Activated CD4-positive, alpha-beta T cell treated with anti-CD3 and anti-CD28 coated beads for 4 hours (primary cell): ENCODE results near the gene GTPBP3.
"Not testable (repeated sequence)": the region's sequence is repeated elsewhere in the genome, so short reads cannot be mapped to it uniquely, and the experiment has no call there.

ENCODE experiments used
- DNase-seq, 2 donors: peaks; one replicate each; pipeline ENCODE4 v3.0.0-alpha.2; 2020

The GTPBP3 gene, protein sequence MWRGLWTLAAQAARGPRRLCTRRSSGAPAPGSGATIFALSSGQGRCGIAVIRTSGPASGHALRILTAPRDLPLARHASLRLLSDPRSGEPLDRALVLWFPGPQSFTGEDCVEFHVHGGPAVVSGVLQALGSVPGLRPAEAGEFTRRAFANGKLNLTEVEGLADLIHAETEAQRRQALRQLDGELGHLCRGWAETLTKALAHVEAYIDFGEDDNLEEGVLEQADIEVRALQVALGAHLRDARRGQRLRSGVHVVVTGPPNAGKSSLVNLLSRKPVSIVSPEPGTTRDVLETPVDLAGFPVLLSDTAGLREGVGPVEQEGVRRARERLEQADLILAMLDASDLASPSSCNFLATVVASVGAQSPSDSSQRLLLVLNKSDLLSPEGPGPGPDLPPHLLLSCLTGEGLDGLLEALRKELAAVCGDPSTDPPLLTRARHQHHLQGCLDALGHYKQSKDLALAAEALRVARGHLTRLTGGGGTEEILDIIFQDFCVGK

DNA sequence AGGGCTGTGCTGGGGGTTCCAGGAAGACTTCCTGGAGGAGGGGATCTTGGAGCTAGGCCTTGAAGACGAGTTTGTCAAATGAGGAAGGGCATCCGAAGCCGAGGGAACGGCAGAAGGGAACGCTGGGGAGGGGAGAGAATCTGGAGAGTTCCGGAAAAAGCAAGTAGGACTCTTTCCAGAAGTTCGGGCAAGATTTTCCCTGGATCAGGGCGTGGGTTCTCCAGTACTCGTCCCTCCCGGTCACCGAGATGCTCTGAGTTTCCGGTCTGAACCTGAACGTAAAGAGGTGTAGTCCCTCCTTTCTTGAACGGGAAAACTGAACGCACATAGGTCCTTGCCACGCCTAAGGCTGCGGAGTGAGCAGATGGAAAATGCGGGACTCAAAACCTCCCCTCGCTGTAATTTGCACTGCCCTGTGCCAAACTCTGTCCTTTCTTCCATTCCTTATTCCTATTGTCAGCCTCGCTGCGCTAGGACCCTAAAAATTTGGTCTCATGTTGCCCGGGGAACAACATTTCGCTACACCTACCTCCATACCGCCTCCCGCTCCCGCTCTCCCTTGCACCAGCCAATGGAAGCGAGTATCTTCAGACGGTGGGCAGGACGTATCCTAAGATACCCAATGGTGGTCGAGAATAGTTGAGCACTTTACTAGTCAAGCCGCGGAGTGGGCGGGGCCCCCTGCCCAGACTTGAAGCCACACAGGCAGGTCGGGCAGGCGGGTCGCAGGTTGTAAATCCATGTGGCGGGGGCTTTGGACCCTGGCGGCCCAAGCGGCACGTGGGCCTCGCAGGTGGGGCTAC lies at the start of gene GTPBP3:
GTPBP3 (plus strand) TSS at position 682 of the 803 bp plus-strand sequence; CDS start at position 741, 59 bp downstream.
- peak; percentile 95 to 98 for DNase-seq

DNA sequence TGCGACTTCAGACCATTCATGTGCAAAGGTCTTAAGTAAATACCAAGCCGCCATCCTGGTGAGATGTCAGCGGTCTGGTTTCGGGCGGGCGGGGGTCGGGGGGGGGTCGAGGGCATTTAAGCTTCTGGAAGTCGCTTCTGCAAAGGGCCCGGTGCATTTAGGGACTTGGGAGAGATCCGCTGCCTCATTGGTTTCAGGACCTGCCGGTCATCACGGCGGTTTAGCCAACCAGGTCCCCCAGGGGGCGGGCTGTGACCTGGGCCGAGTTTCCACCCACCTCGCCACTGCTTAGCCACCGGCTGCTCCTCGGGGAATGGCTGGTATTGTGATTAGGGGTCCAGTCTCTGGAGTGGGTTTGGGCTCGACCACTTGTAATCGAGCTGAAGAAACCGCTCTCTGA lies 47.9 kb upstream of the GTPBP3 start:
- DNase-seq, result peak in 1 of 2 donors; percentile 23

DNA sequence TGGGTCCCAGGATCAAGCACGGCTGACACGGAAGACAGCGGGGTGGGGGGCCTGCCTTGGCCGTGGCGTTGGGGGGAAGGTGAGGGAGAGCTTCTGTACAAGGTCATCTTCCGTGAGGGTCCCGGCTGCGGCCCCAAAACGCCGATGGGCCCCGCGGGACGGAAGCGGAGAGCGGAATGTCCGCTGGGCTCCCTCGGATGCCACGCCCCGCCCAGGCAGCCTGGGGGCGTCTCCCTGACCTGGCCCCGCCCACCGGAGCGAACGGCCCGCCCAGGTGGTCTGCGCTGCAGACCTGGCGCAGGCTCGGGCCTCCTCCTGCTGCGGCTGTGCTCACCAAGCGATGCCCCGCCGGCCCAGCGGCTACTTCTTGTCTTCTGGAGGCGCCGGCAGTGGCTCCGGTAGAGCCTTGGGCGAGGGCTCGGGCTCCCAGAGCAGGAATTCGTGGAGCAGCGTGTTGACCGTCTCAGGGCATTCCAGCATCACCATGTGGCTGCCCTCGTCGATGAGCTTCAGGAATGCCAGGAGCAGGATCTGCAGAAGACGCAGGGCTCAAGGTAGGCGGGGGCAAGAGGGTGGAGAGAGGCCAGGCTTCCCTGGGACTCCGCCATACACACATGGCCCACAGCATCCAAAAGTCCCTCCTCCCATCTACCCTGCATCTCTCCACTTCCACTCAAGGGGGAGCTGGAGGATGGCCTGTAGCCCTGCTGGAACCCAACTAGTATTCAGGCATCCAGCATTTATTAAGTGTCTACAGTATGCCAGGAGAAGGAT lies 44.9 kb upstream of the GTPBP3 start:
- peak; percentile 72 to 75 for DNase-seq

DNA sequence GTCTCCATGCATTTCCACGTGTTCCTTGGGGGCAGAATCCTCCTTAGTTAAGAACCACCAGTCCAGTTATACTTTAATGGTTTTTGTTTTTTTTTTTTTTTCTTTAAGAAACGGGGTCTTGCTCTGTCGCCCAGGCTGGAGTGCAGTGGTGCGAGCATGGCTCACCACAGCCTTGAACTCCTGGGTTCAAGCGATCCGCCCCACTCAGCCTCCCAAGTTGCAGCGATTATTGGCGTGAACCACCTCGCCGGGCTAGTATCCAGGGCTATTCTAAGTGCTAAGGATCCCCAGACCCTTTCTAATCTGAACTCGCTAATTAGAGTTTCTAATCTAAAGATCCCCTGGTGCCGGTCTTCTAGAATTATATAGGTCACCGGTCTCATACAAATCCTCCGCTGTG lies 43.7 kb upstream of the GTPBP3 start:
- no peak for DNase-seq

DNA sequence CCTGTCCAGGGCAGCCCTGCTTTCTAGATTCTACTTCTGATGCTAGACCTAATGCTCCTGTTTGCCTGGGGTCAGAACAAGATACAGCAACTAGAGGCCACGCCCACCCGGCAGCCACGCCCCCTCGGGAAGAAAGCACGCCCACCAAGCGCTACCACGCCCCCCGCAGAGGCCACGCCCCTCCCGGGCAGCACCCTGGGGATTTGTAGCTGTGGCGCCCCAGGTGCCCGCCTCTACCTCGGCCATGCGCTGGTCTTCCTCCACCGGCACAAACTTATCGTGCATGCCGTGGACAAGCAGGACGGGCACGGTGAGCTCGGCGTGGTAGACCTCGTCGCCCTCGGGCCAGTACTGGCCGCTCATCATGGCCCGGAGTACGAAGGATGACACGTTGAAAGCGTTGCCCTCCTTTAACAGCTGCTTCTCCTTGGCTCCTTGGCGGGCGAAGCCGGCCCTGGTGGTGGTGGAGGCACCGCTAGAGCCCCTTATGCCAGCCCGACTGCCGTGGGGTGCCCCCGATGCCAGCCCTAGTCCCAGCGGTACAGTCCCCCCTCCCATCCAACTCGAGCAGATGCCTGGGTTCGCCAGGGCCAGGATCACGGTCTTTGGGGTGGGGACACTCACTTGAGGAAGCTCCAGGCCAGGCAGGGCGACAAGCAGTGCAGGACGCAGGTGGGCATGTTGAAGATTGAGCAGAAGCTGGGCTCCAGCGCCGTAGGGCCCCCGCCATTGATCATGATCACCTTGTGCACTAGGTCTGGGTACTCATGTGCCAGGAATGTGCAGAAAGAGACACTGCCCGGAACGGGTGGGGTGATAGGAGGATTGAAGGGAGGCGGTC lies 43.1 kb upstream of the GTPBP3 start:
- peak; percentile 32 to 50 for DNase-seq

DNA sequence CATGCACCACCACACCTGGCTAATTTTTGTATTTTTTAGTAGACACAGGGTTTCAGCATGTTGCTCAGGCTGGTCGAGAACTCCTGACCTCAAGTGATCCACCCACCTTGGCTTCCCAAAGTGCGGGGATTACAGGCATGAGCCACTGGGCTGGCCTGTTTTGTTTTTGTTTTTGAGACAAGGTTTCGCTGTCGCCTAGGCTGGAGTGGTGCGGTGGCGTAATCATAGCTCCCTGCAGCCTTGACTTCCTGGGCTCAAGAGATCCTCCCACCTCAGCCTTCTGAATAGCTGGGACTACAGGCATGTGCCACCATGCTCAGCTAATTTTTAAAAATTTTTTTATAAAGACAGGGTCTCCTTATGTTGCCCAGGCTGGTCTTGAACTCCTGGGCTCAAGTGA lies 41.8 kb upstream of the GTPBP3 start:
- DNase-seq, result not testable (repeated sequence)

DNA sequence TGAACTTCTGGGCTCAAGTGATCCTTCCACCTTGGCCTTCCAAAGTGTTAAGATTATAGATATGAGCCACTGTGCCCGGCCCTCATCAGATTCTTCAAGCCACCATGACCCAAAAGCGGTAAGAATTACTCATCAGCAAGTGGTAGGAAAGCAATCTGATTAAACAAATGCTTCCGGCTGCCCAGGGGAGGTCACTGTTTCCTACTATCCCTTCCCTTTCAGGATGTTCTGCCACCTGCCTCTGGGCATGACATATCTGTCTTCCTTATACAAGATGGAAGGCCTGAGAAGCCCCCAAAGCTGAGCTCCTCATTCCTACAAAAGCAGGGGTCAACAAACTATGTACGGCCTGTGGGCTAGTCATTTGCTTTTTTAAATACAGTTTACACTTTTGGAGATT lies 41.1 kb upstream of the GTPBP3 start:
- no peak for DNase-seq

DNA sequence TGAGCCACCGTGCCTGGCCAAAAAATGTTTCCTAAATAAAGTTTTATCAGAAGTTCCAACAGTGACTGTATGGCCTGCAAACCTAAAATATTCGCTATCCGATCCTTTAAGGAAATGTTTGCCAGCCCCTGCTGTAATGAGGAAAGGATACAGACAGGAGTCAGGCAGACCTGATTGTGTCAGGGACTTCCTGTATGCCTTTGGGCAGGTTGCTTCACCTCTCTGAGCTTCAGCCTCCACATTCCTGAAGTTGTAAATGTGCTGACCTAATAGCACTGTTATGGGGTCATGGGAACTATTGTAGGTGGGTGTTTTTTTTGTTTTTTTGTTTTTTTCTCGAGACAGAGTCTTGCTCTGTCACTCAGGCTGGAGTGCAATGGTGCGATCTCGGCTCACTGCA lies 40.4 kb upstream of the GTPBP3 start:
- DNase-seq, result no peak

DNA sequence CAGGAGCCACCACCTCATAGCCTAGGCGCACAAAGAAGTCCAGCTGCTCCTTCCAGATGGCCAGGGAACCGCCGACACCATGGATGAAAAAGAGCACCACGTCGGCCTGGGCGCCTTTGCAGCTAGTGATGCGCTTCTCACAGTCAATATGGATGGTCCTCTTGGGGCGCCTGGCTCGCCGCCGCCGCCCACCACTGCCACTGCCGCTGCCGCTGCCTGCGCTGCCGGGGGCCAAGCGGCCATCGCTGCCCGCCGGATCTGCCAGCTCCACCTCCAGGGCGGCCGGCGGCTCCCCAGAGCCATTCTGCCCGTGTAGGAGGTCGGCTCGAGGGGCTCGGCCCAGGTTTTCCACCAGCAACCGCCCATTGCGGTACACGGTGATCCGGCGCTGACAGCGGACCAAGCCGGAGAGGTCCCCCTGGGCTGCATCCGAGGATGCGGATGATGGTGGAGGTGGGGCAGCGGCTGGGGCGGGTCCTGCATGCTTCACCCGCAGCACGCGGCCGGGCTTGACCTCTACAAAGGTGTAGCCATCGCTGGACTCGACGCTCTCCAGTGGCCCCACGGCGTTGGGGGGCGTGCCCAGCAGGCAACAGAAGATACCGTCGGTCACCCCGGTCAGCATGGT lies 36.2 kb upstream of the GTPBP3 start:
- no peak for DNase-seq

DNA sequence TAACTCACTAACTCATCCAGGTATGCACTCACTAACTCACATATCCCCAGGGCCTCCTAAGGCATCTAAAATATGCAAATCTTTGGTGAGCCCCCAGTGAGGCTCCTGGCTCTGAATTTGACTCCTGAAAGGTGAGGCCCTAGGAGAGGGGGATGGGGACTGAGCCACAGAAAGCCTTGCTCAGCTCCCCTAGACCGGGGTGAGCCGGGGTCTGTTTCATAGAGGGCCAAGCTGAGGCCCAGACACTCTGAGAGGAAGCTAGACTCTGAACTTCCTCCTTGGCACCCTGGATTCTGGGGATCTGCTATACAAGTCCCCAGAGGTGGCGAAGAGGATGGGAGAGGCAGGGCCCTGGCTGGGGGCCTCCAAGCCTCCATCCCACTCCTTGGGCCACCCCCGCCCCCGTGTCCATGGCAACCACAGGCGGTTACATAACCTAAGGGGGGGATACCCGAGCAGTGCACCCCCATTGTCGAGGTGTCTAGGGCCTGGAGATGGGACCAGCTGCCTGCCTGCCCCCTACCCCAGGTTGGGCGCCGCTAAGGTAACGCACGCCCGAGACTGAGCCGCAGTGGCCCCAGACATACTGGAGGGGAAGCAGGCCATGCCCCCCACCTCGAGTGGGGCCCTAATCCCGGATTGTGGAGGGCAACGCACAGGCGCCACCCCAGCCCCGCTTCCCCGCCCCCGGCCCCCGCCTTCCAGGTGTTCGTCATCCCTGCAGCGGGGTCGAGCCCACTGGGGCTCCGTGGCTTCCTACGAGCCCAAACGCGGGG lies 34.8 kb upstream of the GTPBP3 start:
- peak; percentile 37 for DNase-seq

DNA sequence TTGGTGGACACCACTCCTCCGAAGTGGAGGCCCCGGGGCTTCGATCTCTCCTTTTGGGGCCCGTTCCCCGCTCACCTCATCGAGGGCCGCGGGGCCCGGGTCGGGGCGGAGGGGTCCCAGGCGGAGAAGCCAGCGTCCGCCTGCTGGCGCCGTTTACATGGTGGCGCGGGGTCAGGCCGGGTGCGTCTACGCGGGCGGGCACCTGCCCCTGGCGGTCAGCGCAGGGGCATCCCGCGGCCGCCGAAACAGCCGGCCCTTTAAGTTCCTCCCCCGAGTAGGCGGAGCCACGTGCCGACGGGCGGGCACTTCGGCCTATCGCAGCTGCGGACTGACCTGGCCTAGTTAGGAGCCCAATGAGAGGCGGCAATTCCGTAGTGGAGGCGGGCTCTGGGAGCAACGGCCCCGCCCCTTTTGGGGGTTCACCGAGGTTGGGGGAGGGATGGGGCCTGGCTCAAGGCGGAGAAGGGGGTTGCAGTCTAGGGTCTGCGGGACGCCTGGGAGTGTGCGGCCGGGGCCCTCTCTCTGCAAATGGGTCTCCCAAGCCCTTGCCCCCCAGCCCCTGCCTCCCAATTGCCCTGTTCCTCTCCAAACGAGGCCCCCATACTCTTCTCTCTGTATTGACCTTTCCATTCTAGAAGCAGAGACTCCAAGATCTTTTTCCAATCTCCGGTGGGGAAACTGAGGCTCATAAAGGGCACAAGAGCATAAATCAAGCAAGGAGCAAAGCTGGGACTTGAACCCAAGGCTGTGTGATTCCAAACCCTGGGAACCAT lies 34.0 kb upstream of the GTPBP3 start, which contains the start of gene ABHD8:
ABHD8 (minus strand) TSS at position 259 of the 773 bp plus-strand sequence. CDS start 1,809 bp downstream, outside the sequence.
- DNase-seq, result peak; percentile 91 to 92

DNA sequence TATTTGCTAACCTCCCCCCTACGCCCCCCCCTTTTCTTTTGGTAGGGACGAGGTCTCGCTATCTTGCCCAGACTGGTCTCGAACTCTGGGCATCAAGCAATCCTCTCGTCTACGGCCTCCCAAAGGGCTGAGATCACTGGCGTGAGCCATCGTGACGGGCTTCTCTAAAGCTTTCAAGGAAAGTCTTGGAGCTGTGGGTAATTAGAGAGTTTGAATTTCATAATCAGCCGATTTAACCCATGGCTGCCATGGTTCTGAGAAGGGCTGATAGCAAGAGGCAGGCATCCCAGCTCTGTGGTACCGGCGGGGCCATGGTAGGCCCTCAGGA lies 33.4 kb upstream of the GTPBP3 start:
- no peak for DNase-seq

DNA sequence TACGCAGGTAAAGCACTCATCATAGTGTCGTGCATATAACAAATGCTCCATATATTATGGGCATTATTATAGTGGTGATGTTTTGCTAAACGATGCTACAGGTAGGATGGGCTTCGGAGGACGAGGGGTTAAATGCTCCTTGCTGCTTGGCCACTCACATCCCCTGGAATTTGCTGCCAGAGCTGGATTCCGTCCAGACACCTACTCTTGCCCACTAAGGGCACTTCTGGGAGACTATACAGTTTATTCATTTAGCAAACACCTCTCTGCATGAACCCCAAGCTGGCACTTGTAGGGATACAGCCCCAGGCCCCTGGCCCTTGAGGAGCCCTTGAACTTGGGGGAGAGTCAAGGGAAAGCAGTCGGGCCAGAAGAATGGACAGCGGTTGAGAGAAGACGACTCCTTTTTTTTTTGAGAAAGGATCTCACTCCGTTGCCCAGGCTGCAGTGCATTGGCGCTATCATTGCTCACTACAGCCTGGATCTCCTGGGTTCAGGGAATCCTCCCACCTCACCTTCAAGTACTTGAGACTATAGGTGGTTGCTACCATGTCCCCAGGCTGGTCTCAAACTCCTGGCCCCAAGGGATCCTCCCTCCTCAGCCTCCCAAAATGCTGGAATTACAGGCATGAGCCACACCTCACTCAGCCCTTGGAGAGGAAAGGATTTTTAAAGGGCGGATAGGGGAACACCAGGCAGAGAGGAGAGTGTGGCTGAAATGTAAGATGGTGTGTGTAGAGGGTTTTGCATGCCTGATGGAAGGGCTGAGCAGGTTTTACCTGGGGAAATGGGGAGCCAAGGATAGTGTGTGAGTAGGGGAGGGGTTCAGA lies 32.8 kb upstream of the GTPBP3 start:
- no peak for DNase-seq

DNA sequence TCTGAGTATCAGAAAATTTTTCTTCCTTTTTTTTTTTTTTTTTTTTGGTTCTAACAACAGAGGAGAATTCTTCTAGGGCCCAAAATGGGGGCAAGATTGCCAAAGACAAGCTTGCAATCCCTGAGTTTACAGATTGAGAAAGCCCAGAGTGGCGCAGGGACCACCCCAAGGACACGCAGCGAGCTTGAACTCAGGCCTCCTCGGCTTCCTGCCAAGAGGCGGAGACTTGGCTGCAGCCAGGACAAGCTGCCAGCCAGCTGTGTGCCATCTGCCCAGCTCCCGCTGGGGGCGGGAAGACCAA lies 32.2 kb upstream of the GTPBP3 start:
- DNase-seq, result no peak

DNA sequence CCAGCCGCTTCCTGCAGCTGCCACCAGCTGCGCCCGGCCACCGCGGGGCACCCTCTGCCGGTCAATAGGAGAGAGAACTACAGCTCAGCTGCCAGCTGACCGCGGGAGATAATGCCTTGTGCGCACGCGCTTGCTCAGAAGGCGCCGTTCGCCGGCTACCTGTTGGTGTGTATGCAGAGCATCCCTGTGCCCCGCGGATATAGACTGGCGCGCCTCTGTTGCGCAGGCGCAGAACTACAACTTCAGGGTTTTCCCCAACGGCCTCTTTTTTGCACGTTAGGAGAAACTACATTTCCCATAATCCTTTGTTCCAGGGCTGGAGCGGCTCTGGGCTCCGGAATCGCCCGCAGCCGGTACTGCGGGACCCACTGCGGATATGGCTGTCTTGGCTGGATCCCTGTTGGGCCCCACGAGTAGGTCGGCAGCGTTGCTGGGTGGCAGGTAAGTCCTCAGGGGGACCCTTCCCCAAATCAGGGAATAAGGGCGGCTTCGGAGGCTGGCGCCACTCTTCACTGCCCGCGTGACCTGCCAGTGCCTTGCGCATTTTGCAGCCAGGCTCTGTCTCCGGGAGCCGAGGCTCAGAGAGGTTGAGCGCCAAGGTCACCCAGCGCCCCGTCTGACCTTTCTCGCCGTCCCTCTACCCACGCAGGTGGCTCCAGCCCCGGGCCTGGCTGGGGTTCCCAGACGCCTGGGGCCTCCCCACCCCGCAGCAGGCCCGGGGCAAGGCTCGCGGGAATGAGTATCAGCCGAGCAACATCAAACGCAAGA lies 31.7 kb upstream of the GTPBP3 start, which contains the start of gene MRPL34:
MRPL34 (plus strand) TSS at position 356 of the 768 bp plus-strand sequence; CDS start at position 377, 21 bp downstream.
- DNase-seq, result peak; percentile 89 to 93

DNA sequence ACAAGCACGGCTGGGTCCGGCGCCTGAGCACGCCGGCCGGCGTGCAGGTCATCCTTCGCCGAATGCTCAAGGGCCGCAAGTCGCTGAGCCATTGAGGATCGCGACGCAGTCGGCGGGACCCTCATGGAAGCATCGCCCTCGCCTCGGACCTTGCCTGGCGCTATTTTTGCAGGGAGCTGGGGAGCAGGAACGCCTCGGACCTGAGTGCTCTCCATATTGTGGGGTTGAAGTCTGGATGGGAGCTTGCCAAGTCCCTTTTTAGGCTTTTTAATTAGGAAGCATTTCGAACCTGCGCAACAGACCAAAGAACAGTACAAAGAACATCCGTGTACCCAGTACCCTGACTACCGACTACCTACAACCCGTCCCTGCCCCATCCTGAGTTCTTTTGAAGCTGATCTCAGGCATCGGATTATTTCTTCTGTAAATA lies 31.1 kb upstream of the GTPBP3 start:
- DNase-seq, result no peak

DNA sequence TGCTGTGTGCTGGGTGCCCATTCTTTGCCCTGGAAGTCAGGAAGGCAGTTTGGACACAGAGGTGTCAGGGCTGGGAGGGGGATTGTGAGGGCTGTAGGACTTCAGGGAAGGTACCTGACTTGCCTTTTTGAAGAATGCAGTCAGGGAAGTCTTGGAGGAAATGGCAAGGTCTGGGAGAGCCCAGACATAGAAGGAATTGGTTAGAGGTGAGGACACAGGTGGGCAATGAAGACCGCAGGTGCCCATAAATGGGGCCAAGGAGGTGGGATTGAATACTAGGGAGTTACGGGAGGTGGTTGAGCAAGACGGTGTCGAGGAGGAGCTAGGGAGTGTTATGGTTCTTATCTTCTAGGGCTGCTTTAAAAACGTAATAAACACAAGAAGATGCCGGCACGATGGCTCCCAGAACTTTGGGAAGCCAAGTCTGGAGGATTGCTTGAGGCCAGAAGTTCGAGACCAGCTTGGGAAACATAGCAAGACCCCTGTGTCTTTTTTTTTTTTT lies 29.4 kb upstream of the GTPBP3 start:
- no peak for DNase-seq
